ENCODE measurements around the gene PGLYRP2.

The PGLYRP2 gene

DNA sequence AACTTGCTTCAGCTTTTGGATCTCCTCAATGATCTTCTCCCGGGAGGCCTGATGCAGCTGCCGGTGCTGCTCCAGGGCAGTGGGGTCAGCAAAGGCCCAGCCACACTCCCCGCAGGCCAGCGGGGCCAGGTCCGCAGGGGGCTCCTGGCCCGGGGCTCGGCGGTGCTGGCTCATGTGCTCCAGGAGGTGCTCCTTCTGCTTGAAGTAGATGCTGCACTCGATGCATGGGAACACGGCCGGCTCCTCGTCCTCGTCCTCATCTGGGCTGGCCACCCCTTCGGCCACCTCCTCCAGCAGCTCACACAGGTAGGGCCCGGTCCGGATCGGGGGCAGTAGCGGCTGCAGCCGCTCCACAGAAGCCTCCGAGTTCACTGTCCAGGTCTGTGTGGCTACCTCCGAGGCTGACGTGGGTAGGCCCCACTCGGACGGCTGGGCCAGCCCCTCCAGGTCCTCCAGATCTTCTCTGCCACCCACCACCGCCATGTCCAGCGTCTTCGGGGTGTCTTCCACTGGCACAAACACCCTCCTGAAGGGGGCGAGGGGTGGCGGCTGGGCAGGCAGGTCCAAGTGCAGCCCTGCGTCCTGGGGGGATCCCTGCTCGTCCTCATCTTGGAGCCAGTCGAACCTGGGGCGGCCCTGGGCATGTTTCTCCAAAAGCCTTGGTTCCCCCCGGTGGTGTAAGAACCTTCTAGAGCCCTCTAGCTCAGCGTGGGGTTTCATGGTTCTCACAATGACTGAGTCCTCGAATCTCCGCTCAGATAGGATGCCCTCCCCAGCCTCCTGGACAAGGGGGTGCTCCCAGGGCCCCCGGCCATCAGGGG is 39.3 kb downstream of the PGLYRP2 start:
- no peak for DNase-seq (ENCODE audit: low read depth)

DNA sequence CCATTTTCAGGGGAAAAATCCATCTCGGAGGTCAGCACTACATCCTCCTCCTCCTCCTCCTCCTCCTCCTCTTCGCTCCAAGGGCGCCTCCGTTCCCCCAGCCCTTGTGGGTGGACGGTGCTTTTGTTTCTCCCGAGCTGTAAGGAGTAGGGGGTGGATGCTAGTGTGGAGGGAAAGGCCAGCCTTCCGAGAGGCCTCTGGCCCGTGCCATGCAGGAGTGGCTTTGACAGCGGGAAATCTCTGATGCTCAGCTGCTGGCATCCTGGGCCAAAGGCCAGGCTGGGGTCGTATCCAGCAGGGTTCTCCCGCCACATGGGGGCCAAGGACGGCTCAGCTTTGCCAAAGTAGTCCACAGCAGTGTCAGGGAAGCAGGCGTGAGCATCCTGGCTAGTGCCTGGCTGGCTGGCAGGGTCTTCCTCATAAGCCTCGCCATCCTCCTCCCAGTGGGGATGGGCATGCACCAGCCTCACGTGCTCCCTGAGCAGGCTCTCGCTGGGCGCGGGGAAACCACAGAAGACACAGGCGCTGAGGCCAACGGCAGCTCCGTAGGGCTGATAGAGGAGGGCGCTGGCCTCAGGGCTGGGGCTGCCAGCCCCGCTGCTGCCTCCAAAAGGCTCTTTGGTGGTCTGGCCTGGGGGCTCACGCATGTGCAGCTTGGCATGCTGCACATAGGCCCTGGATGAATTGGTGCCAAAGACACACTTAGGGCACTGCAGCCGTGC is 40.1 kb downstream of the PGLYRP2 start:
- DNase-seq (ENCODE audit: low read depth): no peak

DNA sequence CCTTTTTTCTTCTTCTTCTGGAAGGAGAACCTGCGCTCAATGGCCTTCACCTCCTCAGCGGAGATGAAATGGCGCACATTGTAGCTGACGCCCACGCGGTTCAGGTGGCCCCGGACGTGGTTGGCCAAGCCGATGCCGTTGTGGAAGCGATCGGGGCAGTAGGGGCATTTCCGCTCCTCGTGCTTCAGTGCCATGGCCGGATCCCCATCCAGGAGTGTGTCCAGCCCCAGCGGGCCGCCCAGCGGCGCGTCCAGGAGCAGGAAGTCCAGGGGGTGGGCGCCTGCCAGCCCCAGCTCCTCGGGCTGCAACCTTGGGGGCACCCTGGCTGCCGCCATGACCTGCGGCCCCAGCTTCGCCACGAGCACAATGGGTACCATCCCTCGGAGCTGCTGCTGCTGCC is 40.7 kb downstream of the PGLYRP2 start:
- no peak for DNase-seq (ENCODE audit: low read depth)

DNA sequence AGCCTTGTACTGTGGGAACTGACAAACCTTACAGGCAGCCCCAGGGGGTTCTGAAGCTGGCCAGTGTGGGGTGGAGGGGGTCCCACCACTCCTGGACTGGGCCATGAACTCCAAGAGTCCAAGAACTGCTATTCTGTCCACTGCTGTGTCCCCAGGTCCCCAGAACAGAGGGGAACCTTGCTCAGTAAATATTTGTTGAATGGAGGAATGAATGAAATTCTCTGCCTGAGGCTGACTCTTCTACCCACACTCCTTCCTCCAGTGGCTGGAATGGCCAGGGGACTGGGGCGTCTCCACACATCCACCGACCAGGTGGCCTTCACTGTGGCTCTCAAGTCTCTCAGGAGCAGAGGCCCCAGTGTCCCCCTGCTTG is 41.2 kb downstream of the PGLYRP2 start:
- no peak for DNase-seq (ENCODE audit: low read depth)

DNA sequence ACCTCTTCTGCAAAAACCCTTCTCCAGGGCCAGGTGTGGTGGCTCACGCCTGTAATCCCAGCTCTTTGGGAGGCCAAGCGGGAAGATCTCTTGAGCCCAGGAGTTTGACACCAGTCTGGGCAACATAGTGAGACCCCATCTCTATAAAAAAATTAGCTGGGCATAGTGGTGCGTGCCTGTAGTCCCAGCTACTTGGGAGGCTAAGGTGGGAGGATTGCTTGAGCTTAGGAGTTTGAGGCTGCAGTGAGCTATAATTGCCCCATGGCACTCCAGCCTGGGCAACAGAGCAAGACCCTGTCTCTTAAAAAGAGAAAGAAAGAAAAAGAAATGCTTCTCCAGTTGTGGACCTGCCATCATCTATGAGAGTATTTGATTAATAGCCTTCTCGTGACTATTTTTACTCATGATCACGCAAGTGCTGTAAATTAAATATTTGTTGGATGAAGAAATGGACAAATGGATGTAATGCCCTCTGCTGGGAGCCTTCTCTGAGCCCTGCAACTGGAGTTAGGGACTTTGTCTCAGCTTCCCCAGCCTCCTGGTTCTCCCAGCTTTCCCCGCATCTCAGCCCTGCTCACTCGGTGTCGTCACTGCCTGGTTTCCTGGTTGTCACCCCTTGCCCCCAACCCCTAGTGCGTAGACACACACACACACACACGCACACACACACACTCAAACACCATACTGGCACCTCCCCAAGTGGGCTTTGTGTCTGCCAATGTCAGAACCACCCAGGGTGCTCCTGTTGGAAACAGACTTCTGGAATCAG is 41.8 kb downstream of the PGLYRP2 start:
- DNase-seq (ENCODE audit: low read depth): no peak

DNA sequence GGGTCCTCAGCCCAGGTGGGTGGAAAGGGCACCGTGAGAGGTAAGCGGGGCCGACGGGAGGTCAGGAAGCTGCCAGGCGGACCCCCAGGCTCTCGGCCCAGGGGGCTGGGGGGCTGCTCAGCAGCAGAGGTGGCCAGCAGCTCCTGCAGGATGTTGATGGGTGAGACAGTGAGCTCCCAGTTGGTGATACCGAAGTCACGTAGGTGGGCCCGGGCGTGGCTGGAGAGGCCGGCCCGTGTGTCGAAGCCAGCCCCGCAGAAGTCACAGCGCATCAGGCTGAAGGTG is 42.5 kb downstream of the PGLYRP2 start:
- no peak for DNase-seq (ENCODE audit: low read depth)

DNA sequence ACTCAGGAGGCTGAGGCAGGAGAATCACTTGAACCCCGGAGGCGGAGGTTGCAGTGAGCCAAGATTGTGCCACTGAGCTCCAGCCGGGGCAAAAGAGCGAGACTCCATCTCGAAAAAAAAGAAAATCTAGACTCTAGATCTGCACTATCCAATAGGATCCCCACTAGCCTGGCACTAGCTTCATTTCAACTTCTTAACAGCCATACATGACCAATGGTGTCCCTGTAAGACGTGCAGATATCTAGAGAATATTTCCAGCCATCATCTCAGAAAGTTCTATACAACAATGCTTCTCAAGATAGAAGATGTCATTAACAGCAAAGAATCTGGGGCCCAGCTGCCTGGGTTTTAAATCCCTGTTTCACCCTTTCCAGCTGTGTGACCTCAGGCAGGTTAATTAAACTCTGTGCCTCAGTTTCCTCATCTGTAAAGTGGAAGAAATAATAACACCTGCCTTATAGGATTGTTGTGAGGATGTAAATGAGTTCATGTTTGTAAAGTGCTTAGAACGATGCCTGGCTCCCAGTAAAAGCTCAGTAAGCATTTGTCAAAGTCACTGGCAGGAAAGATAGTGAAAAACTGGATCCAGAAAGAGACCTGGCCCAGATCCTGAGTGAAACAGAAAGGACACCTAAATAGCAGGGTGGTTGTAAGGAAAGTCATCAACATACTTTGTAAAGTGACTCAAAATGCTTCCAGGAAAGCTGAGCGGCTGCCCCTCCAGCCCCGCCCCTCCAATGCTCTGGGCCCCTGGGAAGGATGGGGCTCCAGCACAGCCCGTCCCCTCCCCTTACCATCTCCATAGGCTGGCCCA is 43.1 kb downstream of the PGLYRP2 start:
- DNase-seq (ENCODE audit: low read depth): no peak

DNA sequence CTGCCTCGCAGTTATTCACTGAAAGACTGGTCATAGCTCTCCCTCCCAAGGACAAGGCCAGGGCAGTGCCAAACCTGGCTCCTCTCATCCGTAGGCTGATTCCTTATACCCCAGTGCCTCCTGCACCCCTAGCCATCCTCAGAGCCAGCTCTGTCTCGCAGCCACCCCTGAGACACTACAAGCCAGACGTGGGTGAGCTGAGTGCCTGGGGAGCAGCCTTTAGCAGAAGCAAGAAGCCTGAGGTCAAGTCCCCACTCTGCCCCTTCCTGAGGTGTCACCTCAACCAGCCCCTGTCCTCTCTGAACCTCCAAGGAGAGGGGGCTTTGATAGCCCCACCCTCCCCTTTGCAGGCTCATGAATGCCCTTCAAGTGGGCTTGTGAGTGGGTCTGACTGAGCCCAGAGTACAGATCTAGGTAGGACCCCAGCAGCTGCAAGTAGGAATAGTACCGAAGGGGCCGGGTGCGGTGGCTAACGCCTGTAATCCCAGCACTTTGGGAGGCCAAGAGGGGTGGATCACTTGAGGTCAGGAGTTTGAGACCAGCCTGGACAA is 45.7 kb downstream of the PGLYRP2 start:
- no peak for DNase-seq (ENCODE audit: low read depth)

DNA sequence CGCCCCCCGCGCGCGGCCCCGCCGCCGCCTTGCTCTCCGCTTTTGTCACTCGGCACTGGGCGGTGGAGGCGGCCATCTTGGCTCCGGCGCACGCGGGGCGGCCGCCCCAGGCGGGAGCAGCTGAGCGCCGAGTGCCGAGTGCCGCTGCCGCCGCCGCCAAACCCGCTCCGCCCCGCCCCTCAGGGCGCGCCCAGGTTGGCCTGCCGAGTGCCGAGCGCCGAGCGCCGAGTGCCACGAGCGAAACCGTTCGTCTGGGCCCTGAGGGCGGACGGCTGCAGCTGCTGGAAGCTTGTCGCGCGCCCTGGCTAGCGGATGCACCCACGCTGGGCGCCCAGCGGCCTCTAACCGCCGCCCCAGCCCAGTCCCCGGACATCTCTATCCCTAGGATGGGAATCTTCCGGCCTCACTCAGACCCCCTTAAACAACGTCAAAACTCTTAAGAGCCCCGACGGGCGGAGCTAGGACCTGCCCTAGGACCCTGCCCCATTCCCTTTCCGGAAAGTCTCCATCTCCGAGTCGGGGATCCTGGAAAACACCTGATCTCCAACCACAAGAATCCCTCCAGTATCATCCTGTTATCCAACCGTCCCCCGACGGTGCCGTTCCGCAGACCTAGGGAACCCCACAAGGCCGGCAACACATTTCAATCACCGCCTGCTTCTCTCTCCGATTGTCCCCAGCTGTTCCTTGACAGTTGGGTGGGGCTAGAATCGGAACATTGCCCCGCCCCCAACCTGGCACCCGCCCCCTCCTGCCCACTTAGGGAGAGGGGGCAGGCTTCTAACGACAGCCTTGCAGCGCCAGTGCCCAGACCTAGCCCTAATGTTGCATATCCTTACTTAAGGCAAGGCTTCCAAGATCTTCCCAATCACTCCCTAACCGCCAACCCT is 46.4 kb downstream of the PGLYRP2 start:
- DNase-seq (ENCODE audit: low read depth): peak; percentile 86

DNA sequence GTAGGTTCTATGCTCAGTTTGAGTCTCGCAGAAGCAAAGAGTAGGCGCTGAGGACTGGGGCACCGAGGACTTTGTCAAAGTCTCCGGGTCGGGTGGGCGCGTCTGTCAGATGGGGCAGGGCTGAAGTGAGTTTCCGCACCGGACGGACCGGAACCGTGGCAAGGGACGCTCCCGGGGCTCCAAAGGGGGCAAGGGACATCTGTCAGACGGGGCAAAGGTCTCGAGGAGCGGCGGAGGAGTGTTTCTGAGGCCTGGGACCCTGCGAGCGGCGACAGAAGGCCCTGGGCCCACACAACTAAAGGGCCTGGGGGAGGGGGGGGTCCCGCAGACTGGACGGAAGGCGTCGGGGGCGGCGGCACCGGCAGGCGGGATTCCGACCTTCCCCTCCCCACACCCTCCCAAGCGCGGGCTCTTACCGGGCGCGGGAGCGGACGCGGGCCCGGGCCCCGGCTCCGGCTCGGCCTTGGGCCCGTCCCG is 47.2 kb downstream of the PGLYRP2 start:
- no peak for DNase-seq (ENCODE audit: low read depth)

DNA sequence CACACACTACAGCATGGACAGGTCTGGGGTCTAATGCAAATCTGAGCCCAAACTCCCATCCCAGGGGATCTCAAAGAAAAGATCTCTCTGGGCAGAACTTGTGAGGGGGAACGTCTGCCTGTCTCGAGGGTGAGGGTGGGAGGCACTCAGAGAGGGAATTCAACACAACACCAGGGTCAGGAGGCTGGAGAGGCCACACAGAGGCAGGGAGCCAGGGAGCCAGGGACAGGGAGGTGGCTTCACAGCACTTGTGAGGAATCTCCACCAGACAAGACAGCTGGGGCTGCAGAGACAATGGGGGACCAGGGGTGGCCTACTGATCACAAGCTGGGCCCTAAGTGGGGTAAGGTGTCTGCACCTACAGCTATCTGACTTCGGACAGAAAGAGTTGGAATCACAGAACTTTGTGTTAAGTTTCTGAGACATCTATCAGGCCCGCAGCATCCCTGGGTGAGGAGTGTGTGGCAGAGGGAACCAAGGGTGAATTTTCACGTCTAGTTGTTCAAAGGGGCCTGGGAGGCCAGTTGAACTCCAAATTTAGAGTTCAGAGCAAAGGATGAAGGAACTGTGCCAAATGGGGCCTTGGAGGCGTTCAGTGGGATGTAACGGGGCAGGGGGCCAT is 47.8 kb downstream of the PGLYRP2 start:
- no peak for DNase-seq (ENCODE audit: low read depth)

DNA sequence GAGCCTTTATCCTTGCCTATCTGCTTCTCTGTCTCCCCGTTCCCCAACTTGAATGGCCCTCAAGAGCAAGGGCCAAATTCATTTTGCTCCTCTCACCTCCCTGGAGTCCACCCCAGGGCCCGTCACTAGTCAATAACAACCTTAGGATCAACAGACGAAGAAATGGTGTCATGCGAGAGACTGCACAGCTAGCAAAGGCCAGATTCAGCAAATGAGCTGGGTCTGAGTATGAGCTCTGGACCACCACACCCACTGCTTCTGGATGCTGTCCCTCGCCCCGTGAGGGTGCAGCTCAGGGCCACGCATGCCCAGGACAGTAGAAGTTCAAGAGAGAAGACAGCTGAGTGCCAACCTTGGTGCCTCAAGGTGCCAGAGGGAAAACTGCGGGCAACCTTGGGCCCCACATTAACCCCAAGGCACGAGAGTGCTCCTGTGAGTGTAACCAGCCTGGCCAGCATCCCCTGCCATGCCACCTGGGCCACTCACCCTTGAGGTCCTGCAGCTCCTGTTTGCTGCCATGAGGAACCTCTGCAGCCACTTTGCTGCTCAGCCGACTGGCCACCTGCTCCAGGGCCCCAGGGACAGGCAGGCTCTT is 48.7 kb downstream of the PGLYRP2 start:
- no peak for DNase-seq (ENCODE audit: low read depth)

DNA sequence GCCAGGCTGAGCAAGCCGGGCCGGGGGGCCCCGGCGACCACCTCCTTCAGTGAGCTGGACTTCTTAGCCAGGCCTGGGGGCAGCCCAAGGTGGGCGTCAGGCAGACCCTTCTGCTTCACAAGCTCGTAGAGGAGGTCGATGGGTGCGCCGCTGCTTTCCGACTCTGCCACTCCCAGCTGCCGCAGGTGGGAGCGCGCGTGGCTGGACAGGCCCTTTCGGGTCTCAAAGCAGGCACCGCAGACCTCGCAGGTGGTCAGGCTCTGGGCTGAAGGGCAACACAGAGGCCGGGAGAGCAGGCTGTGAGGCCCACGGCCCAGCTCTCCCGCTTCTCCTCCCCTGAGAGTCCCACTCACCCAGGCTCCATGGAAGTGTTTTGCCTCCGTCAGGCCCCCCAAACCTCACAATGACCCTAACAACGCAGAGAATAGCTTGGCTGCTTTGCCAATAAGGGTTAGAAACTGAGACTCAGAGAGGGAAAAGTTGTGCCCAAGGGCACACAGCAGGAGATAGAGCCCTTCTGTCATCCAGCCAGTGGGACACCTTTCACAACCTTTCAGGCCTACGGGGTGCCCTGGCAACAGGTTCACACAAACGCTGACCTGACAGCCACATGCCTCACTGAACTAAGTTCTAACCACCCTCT is 49.4 kb downstream of the PGLYRP2 start:
- DNase-seq (ENCODE audit: low read depth): no peak

DNA sequence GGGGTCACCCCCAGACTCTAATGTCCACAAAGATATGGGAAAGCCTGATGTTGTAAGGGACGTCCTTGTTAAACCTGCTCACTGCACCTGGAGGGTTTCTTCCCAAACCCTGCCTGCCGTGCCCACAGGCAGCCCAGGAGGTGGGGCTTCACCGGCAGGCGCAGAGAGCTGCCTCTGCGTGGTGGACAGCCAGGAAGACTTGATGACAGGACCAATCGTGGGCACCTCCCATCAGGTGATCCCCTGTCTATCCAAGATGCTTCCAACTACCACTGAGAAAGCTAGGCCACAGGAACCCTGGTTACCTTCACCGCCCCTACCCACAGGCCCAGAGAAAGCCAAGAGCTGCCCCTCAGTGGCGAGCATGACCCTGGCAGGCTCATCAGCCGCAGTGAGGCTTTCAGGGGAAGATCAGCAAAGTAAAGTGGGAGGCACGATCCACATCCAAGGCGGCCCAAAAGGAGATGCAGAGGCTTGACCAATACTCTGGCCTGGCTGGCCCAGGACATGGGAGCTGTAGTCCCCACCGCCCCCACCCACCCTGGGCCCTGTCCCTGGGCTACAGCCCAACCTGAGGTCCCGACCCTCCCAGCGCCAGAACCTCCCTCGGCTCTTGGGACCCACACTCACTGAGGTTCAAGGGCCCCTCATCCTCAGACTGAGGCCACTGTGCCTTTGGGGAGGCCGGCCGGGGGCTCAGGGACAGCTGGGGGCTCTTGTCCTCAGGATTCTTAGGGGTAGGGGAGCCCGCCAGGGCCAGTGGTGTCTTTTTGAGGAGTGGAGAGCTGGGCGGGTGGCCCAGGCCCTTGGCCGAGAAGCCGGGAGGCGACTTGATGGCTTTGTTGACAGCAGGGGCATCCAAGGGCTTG is 50.1 kb downstream of the PGLYRP2 start:
- no peak for DNase-seq (ENCODE audit: low read depth)

DNA sequence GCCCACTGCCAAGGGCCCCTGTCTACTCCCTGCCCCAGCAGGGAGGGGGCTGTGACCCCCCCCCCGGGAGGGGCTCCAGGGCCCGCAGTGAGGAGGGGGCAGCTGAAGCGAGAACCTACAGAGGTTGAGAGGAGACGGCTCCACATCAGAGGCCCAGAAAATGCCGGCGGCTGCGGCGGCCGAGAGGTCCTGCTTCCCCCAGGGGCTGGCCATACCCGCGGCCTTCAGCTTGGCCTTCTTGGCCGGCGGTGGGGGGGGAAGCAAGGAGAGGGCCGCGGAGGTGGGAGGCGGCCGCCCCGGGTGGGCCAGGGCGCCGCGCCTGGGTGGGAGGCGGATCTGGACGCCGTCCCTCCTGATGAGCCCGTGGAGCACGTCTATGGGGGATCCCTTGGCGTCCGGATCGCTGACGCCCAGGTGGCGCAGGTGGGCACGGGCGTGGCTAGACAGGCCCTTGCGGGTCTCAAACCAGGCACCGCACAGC is 51.3 kb downstream of the PGLYRP2 start:
- no peak for DNase-seq (ENCODE audit: low read depth)

DNA sequence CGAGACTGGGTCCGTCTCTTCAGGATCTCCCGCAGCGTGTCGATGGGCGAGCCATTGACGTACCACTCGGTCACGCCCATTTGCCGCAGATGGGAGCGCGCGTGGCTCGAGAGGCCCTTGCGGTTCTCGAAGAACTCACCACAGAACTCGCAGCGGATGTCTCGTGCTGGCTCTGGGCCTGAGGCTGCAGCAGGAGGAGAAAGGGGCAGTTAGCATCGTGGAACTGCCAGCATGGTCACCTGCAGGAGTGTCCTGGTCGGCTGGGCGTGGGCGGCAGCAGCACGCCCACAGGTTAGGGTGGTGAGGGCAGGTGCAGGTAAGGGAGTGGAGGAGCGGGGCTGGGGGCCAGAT is 52.0 kb downstream of the PGLYRP2 start:
- DNase-seq (ENCODE audit: low read depth): no peak

DNA sequence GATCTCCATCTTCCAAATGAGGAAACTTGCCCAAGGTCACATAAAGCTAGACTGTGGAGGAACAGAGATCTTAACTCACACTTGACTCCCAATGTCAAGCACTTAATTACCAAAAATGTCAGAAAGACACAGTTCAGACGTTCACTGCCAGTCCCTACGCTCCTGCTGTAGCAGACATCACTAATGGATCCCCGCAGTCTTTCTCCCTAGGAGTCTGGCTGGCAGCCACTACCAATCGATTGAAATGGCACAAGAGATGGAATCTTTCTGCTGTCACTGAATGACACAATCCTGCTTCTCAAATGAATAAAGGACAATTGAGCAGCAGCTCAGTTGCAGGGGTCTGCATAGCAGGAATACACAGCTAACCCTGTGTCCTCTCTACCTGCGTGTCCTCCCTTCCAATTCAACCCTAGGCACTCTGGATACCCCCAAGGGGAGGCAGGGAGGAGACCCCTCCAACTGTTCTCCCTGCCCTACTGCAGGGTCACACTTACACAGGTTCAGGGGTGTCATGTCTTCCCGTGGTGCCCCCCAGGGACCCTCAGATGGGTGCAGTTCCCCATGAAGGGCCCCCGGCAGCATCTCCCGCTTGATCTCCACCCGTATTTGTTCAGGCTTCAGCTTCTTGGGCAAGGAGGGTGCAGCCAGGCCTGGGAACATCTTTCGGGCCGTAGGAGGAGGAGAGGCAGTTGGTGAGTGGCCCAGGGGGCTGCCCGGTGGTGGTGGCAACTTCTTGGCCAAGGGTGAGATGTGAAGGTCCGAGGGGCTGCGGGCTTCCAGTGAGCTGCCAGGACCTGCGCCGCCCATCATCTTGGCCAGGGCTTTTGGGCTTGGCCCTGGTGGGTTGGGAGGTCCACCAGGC is 52.6 kb downstream of the PGLYRP2 start:
- DNase-seq (ENCODE audit: low read depth): no peak

All from stimulated activated CD8-positive, alpha-beta memory T cell treated with anti-CD3 and anti-CD28 coated beads, Interleukin-12 subunit alpha, Interleukin-12 subunit beta, amount 100 ng/mL, for 1 hour (primary cell).